GM23338 (cell line): ENCODE measurements around the gene THRA. TPM values are rescaled to one million over a fixed set of nuclear protein-coding genes. Genes with fewer than 3 reads are reported as not detected.

Experiments used
- ATAC-seq: fragments of 200-7000 bp; cut with Tn5 transposase; 3 replicates; pipeline ENCODE4 v1.9.1; 2020
- DNase-seq: peaks from one replicate; pipeline ENCODE4 v3.0.0-alpha.2; 2015; ENCODE audit warnings: low spot score
- H2AFZ ChIP-seq: fragments of 200-600 bp; sonication (generic); 2 replicates; pipeline ENCODE4 v1.8.0; 2016; ENCODE audit warnings: antibody characterized with exemption, mild to moderate bottlenecking, moderate library complexity
- H3F3A ChIP-seq: fragments of 200-600 bp; sonication (generic); replicated peaks from 2 replicates; pipeline ENCODE4 v1.8.0; 2017; ENCODE audit warnings: antibody characterized with exemption, mixed run types, low read depth
- H3K27ac ChIP-seq: fragments of 200-600 bp; sonication (generic); 2 replicates; pipeline ENCODE4 v1.6.1; 2016; ENCODE audit warnings: low read depth
- H3K27me3 ChIP-seq: fragments of 200-600 bp; sonication (generic); 2 replicates; pipeline ENCODE4 v1.8.0; 2016; ENCODE audit warnings: mild to moderate bottlenecking, mixed run types, moderate library complexity; ENCODE audit not compliant: insufficient read depth
- H3K36me3 ChIP-seq: fragments of 200-600 bp; sonication (generic); 2 replicates; pipeline ENCODE4 v1.8.0; 2016; ENCODE audit warnings: mild to moderate bottlenecking; ENCODE audit not compliant: insufficient read depth
- H3K4me1 ChIP-seq: fragments of 200-600 bp; sonication (generic); 2 replicates; pipeline ENCODE4 v1.8.0; 2016; ENCODE audit warnings: mild to moderate bottlenecking, moderate library complexity; ENCODE audit not compliant: insufficient read depth
- H3K4me2 ChIP-seq: fragments of 200-600 bp; sonication (generic); 2 replicates; pipeline ENCODE4 v1.7.1; 2017; ENCODE audit warnings: mixed run types
- H3K4me3 ChIP-seq: fragments of 200-600 bp; sonication (generic); 2 replicates; pipeline ENCODE4 v1.6.1; 2016; ENCODE audit warnings: mixed run types
- H3K79me2 ChIP-seq: fragments of 200-600 bp; sonication (generic); replicated peaks from 2 replicates; pipeline ENCODE4 v1.8.0; 2017; ENCODE audit warnings: mild to moderate bottlenecking; ENCODE audit not compliant: insufficient read depth
- H3K9me2 ChIP-seq: fragments of 200-600 bp; sonication (generic); 2 replicates; pipeline ENCODE4 v1.8.0; 2017; ENCODE audit not compliant: insufficient read depth
- H4K20me1 ChIP-seq: fragments of 200-600 bp; sonication (generic); replicated peaks from 2 replicates; pipeline ENCODE4 v1.8.0; 2017; ENCODE audit warnings: mild to moderate bottlenecking; ENCODE audit not compliant: insufficient read depth
- H3K27ac Mint-ChIP-seq: 2 replicates; pipeline ENCODE4 v1.8.0; 2020; ENCODE audit warnings: inconsistent platforms, mild to moderate bottlenecking, moderate library complexity, mixed read lengths
- H3K27me3 Mint-ChIP-seq: 3 replicates; pipeline ENCODE4 v1.8.0; 2022; ENCODE audit warnings: low read depth, mild to moderate bottlenecking, moderate library complexity, mixed read lengths, inconsistent platforms; ENCODE audit not compliant: insufficient read depth, poor library complexity
- H3K36me3 Mint-ChIP-seq: 3 replicates; pipeline ENCODE4 v1.8.0; 2021; ENCODE audit warnings: low read depth, mild to moderate bottlenecking, inconsistent platforms, moderate library complexity, mixed read lengths
- H3K4me1 Mint-ChIP-seq: 3 replicates; pipeline ENCODE4 v1.8.0; 2020; ENCODE audit warnings: mild to moderate bottlenecking, inconsistent platforms, mixed read lengths
- H3K4me3 Mint-ChIP-seq: 3 replicates; pipeline ENCODE4 v1.8.0; 2021; ENCODE audit warnings: moderate library complexity, mild to moderate bottlenecking, inconsistent platforms, mixed read lengths
- H3K9me3 Mint-ChIP-seq: 3 replicates; pipeline ENCODE4 v1.8.0; 2020; ENCODE audit warnings: moderate library complexity, mild to moderate bottlenecking, inconsistent platforms, mixed read lengths
- CREB1 ChIP-seq: fragments of 250-450 bp; sonication (Bioruptor Pico); IDR thresholded peaks from 2 replicates; pipeline ENCODE4 v1.5.0; 2020; ENCODE audit warnings: low read depth, mild to moderate bottlenecking, moderate library complexity
- CTCF ChIP-seq, 2 experiments: fragments of 200-600 bp in 1 of 2; sonication (generic) in 1 of 2; conservative IDR thresholded peaks; 2 replicates each; pipeline versions ENCODE4 v1.5.1 to v1.6.1; 2016 to 2017; ENCODE audit warnings: antibody characterized with exemption in 2 of 2, low read depth in 2 of 2, mild to moderate bottlenecking in 2 of 2, moderate library complexity in 1 of 2
- ETS1 ChIP-seq: IDR thresholded peaks from 2 replicates; pipeline ENCODE4 v1.6.1; 2016; ENCODE audit warnings: antibody characterized with exemption
- EZH2 ChIP-seq: fragments of 200-600 bp; sonication (generic); IDR thresholded peaks from one replicate; pipeline ENCODE4 v1.8.0; 2017; ENCODE audit warnings: antibody characterized with exemption, mild to moderate bottlenecking, low read depth; ENCODE audit not compliant: unreplicated experiment
- EZH2phosphoT487 ChIP-seq: fragments of 200-600 bp; sonication (generic); IDR thresholded peaks from one replicate; pipeline ENCODE4 v1.8.1; 2018; ENCODE audit warnings: antibody characterized with exemption; ENCODE audit not compliant: unreplicated experiment
- JUNB ChIP-seq: IDR thresholded peaks from one replicate; pipeline ENCODE4 v1.6.1; 2016; ENCODE audit warnings: antibody characterized with exemption; ENCODE audit not compliant: unreplicated experiment
- NANOG ChIP-seq: IDR thresholded peaks from 2 replicates; pipeline ENCODE4 v1.6.1; 2016; ENCODE audit warnings: antibody characterized with exemption, borderline replicate concordance
- POLR2AphosphoS5 ChIP-seq: IDR thresholded peaks from 2 replicates; pipeline ENCODE4 v1.6.1; 2016; ENCODE audit warnings: antibody characterized with exemption, low read depth
- REST ChIP-seq: IDR thresholded peaks from one replicate; pipeline ENCODE4 v1.6.1; 2018; ENCODE audit warnings: antibody characterized with exemption; ENCODE audit not compliant: unreplicated experiment
- STAT1 ChIP-seq: IDR thresholded peaks from one replicate; pipeline ENCODE4 v1.6.1; 2016; ENCODE audit warnings: antibody characterized with exemption; ENCODE audit not compliant: unreplicated experiment
- ZNF114 ChIP-seq: fragments of 250-450 bp; sonication (Bioruptor Pico); IDR thresholded peaks from 2 replicates; pipeline ENCODE4 v1.5.0; 2020; ENCODE audit warnings: mild to moderate bottlenecking, moderate library complexity
- ZNF331 ChIP-seq: fragments of 250-450 bp; sonication (Bioruptor Pico); IDR thresholded peaks from 2 replicates; pipeline ENCODE4 v1.5.0; 2020; ENCODE audit warnings: low read depth, mild to moderate bottlenecking, moderate library complexity
- ZNF462 ChIP-seq: fragments of 250-450 bp; sonication (Bioruptor Pico); IDR thresholded peaks from 2 replicates; pipeline ENCODE4 v1.5.0; 2020; ENCODE audit warnings: mild to moderate bottlenecking, moderate library complexity
- polyA plus RNA-seq: library from polyadenylated mRNA; unstranded; fragments of >200 nt; fragmentation: Nextera tagmentation; extraction: Ambion mirVana; gene quantifications from 2 replicates; pipeline ENCODE4 v1.2.1, GENCODE V29; 2016
- total RNA-seq: library from RNA; depleted of rRNA; stranded (reverse); fragments of >200 nt; shearing (Covaris generic); gene quantifications from 2 replicates; pipeline ENCODE4 v1.2.3, GENCODE V29; 2014

The THRA gene
- total and polyA plus RNA-seq, 2 experiments from 2014 or later: 3.4 to 10.5 TPM

GRCh38 chr17:40068584-40068916 lies 5.8 kb downstream of the THRA start:
- Histone ChIP-seq H3K4me1 (peaks cover 73% of the 10 kb centered on the region), H3K27me3 (peaks cover 10% of the 10 kb centered on the region; the same call in 1 of the 2 replicates), H3K27ac (peak overlapping the region; percentile 63; the same call in 1 of the 2 replicates), H4K20me1 (no peaks in the 10 kb centered on the region), H3F3A (0 out of 2 replicates have a peak, but pooled peaks cover 26% of the 10 kb centered on the region), H3K9me2 (no peaks in the 10 kb centered on the region), H3K79me2 (peaks cover 7% of the 10 kb centered on the region; the same call in 1 of the 2 replicates), H3K36me3 (no peaks in the 10 kb centered on the region), H3K4me3 (peak overlapping the region; percentile 54), H2AFZ (peak overlapping the region; percentile 88), H3K4me2 (peak overlapping the region; percentile 82)
- Mint-ChIP-seq H3K4me1 (peaks cover 80% of the 10 kb centered on the region), H3K27me3 (peaks cover 29% of the 10 kb centered on the region), H3K9me3 (no peaks in the 10 kb centered on the region), H3K4me3 (peak overlapping the region; percentile 57), H3K27ac (no peak overlapping the region), H3K36me3 (no peaks in the 10 kb centered on the region)
- DNase-seq: no peak
- ATAC-seq: no peak
- TF ChIP-seq EZH2 (no peak), POLR2AphosphoS5 (no peak), CTCF (conservative IDR thresholded peaks at IDR 0.05; ENCODE audit: low read depth in 2 of 2) (no peak), CREB1 (no peak), STAT1 (no peak), ZNF331 (CRISPR knock-in tag) (no peak), EZH2phosphoT487 (no peak), NANOG (no peak), ETS1 (no peak), ZNF462 (no peak), REST (no peak), JUNB (no peak), ZNF114 (no peak)
